Ecto neural progenitor cell (in vitro differentiated cells): ENCODE data around the gene MYB.
"Not testable (repeated sequence)": the region's sequence is repeated elsewhere in the genome, so short reads cannot be mapped to it uniquely, and the experiment has no call there.

ENCODE experiments used
- DNase-seq: peaks from one replicate; pipeline ENCODE4 v3.0.0-alpha.2; 2018; ENCODE audit warnings: low spot score

The MYB gene

DNA sequence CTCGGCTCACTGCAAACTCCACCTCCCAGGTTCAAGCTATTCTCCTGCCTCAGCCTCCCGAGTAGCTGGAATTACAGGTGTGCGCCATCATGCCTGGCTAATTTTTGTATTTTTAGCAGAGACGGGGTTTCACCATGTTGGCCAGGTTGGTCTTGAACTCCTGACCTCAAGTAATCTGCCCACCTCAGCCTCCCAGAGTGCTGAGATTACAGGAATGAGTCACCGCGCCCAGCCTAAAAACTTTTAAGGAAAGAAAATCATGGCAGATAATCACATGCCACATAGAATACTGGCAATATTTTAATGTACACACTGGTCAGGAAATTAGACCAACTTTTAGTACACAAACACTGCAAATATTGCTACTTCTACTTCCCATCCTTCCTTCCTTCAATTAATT, 16.7 kb upstream of the MYB start:
- not testable (repeated sequence) for DNase-seq

DNA sequence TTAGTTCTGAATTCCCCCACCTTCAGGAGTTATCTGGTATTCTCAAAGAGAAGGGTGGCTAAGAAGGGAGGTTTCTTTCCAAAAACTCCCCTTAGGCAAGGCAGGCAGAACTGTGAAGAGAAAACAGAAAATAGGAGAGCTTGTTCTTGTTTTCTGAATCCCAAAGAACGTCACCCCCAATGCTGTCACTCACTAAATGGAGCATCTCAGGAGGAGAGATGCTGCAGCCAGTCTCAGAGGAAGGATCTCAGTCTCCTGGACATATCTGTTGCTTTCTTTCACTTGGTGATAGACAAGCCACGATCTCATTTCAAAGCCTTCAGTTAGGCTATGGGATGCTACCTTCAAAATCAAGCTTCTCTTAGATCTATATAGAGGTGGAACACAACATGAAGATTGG, 16.1 kb upstream of the MYB start:
- no peak for DNase-seq

DNA sequence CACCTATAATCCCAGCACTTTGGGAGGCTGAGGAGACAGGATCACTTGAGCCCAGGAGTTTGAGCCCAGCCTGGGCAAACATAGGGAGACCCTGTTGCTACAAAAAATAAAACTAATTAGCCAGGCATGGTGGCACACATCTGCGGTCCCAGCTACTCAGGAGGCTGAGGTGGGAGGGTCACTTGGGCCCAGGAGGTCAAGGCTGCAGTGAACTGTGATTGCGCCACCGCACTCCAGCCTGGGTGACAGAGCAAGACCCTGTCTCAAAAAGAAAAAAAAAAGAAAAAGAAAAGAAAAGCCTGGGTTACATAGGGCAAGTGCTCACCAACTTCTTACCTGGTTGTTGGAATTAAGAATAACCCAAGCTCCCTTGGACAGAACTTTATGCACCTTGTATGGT, 14.6 kb upstream of the MYB start:
- DNase-seq: no peak

DNA sequence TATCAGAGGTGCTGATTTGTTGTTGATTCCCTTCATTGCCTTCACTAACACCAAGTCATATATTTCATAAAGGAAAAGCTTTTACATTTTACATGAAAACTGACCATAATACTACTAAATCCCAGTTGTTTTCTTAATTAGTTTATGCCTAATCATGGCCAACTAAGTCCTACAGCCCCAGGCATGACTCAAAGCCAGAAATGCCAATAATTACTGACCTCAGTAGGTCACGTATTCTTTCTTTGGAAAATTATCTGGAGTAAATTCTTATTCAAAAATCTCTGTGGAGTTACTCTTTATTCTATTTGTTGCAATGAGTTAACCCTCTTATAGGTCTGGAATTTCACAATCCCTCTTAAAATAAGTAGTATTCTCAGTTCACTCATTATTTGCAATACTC, 13.5 kb upstream of the MYB start:
- DNase-seq: no peak

DNA sequence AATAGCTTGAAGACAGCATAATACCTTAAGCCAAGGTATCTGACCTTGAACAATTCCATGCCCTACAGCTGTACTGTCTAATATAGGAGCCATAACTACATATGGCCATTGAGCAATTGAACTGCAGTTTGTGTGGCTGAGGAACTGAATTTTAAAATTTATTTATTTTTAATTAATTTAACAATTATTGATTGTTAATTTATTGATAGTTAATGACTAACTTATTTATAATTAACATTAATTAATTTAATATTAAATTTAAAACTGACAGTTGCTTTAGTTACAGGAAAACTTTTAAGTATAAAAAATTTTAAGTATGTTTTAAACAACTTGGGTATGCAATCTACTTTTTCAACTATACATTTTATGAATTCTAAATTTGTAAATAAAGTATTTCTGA, 12.3 kb upstream of the MYB start:
- DNase-seq: no peak

DNA sequence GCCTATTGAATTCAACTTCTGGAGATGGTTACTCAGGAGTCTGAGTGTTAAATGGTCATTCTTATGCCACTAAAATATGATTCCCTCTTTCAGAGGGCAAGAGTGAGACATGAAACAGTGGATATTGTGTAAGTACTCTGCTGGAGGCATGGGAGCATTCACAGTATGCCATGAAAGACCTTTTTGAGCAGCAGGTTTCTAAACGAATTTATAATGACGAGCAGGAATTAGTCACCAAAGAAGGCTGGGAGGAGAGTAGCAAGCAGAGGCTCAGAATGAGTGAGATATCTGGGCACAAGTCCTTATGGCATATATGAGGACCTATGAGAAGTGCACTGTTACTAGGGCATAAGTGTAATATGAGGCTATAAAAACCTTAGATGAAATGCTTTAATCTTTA, 10.9 kb upstream of the MYB start:
- DNase-seq: no peak

DNA sequence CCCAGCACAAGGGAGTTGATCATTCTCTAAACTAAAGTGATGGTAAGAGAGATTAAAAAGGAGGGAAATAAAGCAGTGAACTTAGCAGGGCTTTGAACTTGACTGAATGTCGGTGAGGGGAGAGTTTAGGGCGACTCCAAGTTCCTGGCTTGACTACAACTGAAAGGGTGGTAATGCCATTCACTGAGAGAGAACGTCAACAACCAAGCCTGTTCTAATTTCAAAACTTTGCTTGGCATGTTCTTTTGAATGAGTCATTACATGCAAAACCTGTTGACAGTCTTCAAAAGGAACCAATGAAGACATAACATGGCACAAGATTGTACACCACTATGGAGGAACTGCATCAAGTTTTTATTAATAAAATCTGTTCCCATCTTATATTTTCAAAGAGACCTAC, 10.3 kb upstream of the MYB start:
- DNase-seq: no peak

DNA sequence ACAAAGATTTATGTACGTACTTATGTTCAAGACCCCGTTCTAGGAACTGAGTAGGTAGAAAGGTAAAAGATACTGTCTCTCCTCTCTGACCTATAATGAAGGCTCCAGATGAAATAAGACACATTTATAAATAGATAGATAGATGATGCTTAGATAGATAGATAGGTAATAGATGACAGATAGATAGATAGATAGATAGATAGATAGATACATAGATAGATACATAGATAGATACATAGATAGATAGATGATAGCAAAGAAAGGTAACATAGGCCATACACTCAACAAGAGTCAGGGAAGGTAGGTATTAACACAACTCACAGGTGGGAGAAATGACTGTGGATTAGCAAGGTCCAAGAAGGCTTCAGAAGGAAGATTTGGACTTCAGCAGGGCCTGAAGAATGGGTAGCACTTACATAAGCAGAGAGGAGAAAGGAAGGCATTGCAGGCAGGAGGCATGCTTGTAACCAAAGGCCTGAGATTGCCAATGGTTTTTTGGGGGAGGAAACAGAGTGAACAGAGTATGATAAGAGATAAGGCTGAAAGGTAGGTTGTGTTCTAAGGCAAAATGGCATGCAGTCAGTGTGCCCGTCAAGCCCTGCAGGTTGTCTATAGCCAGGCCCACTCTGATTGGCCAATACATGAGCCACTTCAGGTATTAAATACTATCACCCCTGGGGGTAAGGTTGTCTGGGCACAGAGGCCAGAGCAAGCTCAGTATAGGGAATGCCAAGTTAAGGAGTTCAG, 7.7 kb upstream of the MYB start:
- no peak for DNase-seq

DNA sequence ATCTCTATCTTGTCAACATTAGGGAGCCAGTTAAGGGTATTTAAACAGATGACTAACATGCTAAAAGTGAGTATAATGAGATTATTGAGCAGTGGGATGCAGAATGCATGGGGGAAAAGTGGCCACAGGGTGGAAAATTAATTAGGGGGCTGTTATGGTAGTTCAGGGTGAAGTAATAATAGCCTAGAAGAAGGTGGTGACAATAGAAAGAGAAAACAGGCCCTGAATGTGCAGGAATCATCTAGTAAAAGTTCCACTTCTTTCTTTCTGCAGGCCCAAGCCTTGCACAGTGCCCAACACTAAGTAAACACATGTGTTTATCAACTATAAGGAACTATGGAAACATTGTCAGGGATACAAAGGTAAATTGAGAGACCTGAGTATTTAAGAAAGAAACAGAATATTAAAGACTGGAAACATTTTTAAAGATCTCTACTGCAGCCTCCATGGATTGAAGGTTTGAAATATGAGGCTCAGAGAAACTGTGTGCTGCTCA, 7.1 kb upstream of the MYB start:
- DNase-seq: no peak

DNA sequence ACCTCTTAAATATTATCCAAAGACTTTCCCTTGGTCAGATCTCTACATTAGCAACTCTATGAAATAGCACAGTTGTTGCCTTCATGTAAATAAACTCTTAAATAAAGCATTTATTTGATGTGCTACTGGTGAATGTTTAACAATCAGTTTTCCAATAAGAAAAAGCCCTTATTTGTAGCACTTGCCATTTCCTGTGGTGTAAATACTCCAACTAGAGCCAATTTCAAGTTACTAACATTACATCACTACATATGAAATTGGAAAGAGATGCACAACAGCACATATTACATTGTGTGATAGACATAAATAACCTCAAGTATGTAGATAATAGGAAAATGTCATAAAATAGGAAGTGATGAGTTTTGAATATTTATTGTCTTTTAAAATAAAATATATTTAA, 5.0 kb upstream of the MYB start:
- DNase-seq: no peak

DNA sequence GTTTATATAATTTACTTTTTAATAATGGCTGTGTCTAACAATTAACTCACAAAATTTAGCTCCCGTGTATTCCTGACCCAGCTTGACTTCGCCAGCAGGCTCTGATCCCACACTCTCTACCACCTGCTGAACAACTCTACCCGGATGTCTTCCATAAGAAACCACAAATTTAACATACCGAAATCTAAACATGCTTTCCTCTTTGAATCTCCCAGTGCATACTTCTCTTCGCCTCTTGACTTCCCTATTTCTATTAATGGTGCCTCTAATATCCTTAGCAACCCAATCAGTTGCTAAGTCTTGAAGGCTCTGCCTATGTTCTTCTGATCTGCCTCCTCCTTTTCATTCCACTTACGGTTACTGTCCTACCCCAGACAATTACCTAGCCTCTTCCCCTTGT, 4.6 kb upstream of the MYB start:
- no peak for DNase-seq

DNA sequence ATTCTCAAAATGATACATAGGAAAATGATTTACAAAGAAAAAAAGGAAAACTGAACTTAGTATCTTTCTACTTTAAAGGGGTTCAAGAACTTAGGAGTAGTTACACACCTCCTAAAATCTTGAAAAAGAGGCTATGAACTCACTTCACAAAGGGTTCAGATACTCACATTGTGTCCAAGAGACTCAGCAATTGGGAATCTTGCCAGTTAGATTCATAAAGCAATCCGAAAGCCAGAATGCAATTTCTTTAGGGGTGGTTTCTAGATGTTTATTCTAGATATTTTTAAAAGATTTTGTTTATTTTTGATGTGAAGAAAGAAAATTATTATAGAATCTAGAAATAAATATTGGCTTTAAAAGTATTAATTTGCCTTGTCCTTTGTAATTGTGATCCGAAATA, 1.7 kb upstream of the MYB start:
- no peak for DNase-seq

DNA sequence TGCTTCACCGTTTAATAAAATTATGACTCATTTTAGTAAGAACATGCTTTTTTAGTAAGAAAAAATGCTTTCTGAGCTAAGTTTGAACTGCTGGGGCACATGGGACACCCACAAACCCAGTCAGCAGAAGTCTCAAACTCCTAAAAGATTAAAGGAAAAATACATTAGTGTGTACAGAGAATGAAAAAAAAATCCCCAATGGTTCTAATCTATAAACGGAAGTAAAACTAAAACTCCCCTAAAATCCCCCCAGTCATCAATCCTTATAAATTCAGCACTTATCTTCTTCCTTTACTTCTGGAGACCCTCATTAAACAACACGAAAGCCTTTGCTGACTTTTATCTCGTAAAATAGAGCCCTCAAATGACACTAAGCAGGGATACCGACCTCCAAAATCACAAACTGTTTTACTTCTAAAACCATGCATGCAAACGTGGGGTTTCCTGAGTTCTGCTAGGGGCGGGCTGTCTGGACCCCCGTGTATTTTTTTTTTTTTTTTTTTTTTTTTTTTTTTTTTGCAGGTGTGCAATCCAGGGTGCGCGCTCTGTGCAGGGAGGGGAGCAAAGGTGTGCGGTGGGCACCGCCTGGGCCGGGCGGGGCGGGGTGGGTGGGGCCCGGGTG, 1.1 kb upstream of the MYB start:
- DNase-seq: no peak

DNA sequence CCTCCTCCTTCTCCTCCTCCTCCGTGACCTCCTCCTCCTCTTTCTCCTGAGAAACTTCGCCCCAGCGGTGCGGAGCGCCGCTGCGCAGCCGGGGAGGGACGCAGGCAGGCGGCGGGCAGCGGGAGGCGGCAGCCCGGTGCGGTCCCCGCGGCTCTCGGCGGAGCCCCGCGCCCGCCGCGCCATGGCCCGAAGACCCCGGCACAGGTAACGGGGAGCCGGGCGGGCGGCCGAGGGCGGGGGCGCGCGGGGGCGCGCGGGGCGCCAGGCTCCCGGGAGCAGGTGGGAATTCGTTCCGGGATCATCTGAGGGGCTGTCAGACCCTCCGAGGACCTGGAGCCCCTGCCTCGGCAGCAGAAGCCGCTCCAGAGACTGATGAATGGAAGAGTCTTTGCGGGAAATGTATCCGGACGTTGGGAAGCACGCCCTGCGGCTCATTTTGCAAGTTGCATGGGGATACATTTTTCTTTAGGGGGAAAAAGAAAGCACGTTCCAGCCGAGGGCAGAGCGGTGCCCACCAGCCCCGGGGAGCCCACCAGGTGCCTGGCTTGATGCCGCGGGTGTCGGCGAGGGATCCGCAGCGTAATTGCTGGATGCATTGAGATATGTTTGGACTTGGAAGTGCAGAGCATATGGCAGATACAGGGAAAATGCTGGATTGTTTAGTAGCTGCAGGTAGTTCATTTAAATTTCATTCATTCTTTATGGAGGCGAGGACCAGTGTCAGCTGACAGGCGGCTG, 394 bp downstream of the MYB start:
- DNase-seq: no peak

DNA sequence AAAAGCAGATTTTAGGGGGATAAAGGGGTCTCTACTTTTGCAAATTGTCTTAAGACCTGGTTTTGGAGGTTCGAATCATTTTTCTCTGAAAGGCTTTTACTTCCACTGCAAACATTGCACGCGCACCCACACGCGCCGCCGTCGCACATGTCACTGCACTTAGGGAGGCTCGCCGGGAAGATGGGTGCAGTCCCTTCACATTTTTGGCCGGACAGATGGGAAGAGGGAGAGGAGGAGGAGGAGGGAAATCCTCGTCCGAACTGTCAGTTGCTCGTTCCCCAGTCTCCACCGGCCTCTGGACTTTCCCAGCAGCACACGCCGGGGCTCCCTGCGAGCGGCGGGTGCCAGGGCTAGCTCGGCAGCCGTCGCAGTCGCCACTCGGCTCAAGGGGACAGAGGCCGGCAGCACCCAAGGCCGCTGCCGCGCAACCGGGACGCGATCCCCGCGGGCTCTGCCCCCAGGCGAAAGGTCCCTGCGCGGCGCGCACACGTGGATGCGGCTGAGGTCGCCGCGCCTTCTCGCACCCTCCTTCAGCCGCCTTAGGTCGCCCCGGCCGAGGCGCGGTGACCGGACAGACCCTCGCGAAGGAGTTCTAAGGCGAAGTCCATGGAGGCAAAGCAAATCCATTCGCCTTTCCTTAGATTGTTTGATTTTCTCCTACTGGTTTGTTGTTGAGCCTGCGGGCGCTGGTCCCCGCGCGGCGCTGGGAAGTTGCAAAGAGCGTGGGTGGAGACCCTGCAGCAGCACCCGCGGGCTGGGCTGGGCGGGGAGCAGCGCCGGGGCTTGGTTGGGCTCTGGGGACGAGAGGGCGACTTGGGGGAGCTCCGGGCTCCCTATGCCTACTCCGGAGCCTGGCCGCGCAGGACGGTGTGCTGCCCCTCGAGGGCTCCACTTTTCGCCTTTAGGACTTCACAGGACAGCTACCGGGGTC, 1.2 kb downstream of the MYB start:
- peak; percentile 62 for DNase-seq

DNA sequence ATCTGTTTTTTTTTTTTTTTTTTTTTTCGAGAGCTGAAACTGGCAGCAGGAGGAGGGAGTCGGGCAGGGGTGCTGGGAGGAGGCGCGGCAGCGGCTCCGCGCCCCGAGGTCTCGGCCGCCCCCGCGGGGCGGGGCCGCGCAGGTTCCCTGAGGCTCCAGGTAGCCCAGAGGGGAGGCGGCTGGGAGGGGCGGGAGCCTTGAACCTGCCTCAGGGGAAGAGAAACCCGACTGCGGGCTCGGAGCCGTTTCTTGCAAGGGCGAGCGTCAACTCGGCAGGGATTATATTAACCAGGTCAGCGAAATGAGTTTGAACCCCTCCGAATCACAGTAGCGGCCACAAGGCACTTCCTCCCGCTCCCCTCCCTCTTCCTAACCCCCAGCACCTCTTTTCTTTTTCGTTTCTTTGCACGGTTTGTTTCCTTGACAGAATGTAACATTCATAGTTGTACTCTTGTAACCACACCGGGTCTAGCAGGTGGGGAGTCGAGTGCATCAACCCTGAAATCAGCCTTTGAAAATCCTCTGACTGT, 2.0 kb downstream of the MYB start:
- DNase-seq: no peak

DNA sequence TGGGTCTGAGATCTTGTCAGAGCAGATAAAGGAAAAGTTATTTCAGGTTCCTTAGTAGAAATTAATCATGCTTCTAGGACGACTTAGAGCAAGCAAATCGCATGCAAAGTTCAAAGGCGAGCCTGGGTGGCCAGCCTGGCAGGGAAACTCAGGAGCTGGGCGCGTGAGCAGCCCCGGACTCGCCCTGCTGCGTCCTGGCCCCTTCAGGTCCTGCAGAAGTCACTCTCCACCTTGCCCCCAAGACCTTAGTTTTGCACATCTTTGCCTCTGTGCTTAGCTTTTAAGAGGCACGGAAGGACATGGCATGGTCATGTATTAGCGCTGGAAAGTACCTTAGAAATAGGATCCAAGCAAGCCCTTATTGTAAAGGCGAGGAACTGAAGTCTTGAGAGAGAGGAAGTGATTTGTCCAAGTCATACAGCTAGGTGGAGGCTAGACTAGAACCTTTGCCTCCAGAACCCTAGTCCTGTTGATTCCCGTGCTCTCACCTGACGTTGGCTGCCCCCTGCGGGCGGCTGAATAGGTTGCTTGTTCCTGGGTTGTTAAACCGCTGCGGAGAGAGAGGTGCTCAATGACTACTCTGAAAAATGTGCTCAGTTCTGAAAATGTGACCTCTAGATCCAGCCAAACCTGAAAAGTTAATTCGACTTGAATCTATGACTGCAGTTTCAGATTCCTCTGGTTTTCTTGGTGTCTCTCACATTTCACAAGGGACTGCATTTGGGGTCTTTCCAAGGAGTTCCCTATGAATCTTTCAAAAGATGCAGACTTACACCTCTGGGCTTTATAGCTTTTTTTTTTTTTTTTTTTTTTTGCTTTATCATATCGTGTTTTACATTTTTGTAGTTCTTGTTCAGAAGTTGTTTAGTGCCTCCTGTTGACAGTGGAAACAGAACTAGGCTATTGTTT, 2.7 kb downstream of the MYB start:
- peak; percentile 58 for DNase-seq

DNA sequence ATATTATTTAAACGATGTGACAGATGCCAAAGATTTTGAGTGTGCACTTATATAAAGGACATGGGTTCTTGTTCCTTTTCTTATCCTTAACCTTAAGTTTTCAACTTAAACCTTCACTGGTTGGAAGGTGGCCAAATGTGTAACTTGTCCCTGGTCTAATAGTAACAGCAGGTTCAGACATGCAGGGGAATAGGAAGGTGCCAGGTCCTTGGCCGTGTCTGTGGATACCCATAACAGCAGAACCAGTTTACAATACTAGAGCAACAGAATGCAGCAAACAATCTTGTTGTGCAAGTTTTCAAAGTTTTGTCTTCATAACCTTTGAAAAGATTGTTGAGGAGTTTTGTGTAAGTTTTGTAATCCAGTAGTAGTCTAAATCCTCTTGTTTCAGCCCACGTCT, 4.4 kb downstream of the MYB start:
- DNase-seq: no peak

DNA sequence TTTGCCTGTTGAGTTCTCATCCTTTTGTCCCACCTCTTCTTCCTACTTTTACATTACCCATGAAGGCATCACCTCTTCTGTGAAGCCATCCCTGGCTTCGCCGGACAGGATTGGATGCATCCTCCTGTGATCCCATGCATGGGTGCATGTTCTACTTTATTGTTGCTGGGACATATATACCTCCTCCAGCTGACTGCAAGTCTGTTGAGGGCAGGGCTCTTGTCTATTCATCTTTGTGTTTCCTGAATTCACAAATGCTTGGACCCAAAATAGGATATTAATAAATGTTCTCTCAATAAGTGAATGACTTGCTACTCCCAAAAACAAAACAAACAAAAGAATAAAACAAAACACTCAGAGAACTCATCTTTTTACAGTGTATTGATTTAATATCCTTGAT, 5.1 kb downstream of the MYB start:
- DNase-seq: no peak

DNA sequence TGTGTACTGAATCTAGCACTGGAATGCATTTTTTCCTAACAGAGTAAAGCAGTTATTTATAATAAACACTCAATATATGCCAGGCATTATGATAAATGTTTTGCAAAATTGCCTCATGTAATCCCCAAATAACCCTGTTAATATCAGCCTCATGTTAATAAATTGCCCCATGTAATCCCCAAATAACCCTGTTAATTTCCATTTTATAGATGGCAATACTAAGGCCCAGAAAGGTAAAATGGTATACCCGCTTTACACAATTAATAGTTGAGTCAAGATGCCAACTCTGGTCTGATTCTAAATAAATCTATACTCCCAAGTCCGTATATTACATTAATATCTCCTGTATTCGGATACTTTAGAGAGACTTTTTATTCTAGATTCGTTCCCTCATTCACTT, 6.3 kb downstream of the MYB start:
- no peak for DNase-seq

DNA sequence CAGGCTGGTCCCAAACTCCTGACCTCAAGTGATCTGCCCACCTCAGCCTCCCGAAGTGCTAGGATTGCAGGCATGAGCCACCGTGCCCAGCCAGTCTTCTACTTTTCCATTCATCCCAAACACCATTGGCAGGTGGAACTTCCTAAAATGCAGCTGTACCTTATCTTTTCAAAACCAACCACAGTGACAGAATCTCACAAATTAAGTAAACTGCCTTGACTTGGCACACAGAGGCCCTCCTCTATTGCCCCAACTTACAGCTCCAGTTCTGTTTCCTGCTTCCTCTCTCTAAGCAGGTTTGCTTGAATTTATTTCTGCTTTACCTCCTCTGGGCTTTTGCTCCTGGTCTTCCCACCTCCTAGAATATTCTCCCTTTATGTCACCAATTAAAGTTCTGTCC, 7.6 kb downstream of the MYB start:
- DNase-seq: no peak
